CD14-positive monocyte (primary cell): ENCODE measurements around the gene FBXW10. TPM values are rescaled to one million over a fixed set of nuclear protein-coding genes. Genes with fewer than 3 reads are reported as not detected.
"Not testable (repeated sequence)": the region's sequence is repeated elsewhere in the genome, so short reads cannot be mapped to it uniquely, and the experiment has no call there.

Source experiments
- DNase-seq, 3 donors: peaks; one replicate each; pipeline ENCODE4 v3.0.0-alpha.2; 2011 to 2022
- H2AFZ ChIP-seq: 2 replicates; pipeline ENCODE4 v1.6.0; 2012; ENCODE audit warnings: mild to moderate bottlenecking, low read depth, low read length, inconsistent platforms; ENCODE audit not compliant: insufficient read depth, poor library complexity, severe bottlenecking
- H3K27ac ChIP-seq, 2 donors: 1 replicate in 1 of 2; 2 replicates in 1 of 2; pipeline ENCODE4 v1.5.1; 2012 to 2013; ENCODE audit warnings: low read length in 2 of 2, control low read depth in 1 of 2, inconsistent platforms in 1 of 2, low read depth in 1 of 2, mild to moderate bottlenecking in 1 of 2
- H3K27me3 ChIP-seq, 2 donors: one replicate each; pipeline versions ENCODE4 v1.6.0 to v1.6.1; 2011 to 2013; ENCODE audit warnings: low read length in 2 of 2; ENCODE audit not compliant: control insufficient read depth in 2 of 2, insufficient read depth in 2 of 2
- H3K36me3 ChIP-seq, 2 donors: replicated peaks in 1 of 2; 1 replicate in 1 of 2; 2 replicates in 1 of 2; pipeline versions ENCODE4 v1.5.1 to v1.6.1; 2012 to 2013; ENCODE audit warnings: low read length in 2 of 2, control low read depth in 1 of 2, inconsistent platforms in 1 of 2, mild to moderate bottlenecking in 1 of 2; ENCODE audit not compliant: insufficient read depth in 2 of 2, control insufficient read depth in 1 of 2
- H3K4me1 ChIP-seq, 2 donors: 1 replicate in 1 of 2; 2 replicates in 1 of 2; pipeline versions ENCODE4 v1.5.1 to v1.6.1; 2012 to 2013; ENCODE audit warnings: low read length in 2 of 2, control low read depth in 1 of 2, inconsistent platforms in 1 of 2, mild to moderate bottlenecking in 1 of 2, moderate library complexity in 1 of 2; ENCODE audit not compliant: insufficient read depth in 2 of 2, control insufficient read depth in 1 of 2
- H3K4me2 ChIP-seq: replicated peaks from 2 replicates; pipeline ENCODE3; 2012; ENCODE audit warnings: low read length, moderate library complexity, mild to moderate bottlenecking; ENCODE audit not compliant: poor library complexity, severe bottlenecking; ENCODE audit errors: extremely low read depth
- H3K4me3 ChIP-seq, 3 experiments: fragments of 200-600 bp in 1 of 3; sonication (generic) in 1 of 3; replicated peaks in 1 of 3; 1 replicate in 2 of 3; 2 replicates in 1 of 3; pipeline ENCODE4 v1.5.1; 2011 to 2013; ENCODE audit warnings: low read length in 3 of 3, mild to moderate bottlenecking in 3 of 3, control low read depth in 2 of 3, low read depth in 2 of 3, inconsistent platforms in 1 of 3, moderate library complexity in 1 of 3
- H3K79me2 ChIP-seq: 2 replicates; pipeline ENCODE4 v1.6.0; 2012; ENCODE audit warnings: mild to moderate bottlenecking, control low read depth, inconsistent platforms, low read length, moderate library complexity; ENCODE audit not compliant: insufficient read depth
- H3K9ac ChIP-seq: 2 replicates; pipeline ENCODE4 v1.6.0; 2017; ENCODE audit warnings: low read length, mild to moderate bottlenecking; ENCODE audit not compliant: insufficient read depth, poor library complexity, severe bottlenecking
- H3K9me3 ChIP-seq, 2 donors: replicated peaks in 1 of 2; 1 replicate in 1 of 2; 2 replicates in 1 of 2; pipeline versions ENCODE4 v1.5.1 to v1.6.1; 2012 to 2013; ENCODE audit warnings: low read length in 2 of 2, control low read depth in 1 of 2; ENCODE audit not compliant: control insufficient read depth in 1 of 2, insufficient read depth in 1 of 2
- H4K20me1 ChIP-seq: 2 replicates; pipeline ENCODE4 v1.6.0; 2012; ENCODE audit warnings: mild to moderate bottlenecking, low read length, control low read depth, moderate library complexity; ENCODE audit not compliant: insufficient read depth
- H3K27ac Mint-ChIP-seq, 7 donors: one replicate each; pipeline ENCODE4 v1.8.0; 2020; ENCODE audit warnings: mild to moderate bottlenecking in 7 of 7, mixed read lengths in 7 of 7, moderate library complexity in 6 of 7, inconsistent platforms in 2 of 7
- H3K27me3 Mint-ChIP-seq, 3 donors: one replicate each; pipeline ENCODE4 v1.8.0; 2021 to 2022; ENCODE audit warnings: low read depth in 3 of 3, mild to moderate bottlenecking in 3 of 3, mixed read lengths in 3 of 3, moderate library complexity in 3 of 3, inconsistent platforms in 1 of 3
- H3K36me3 Mint-ChIP-seq, 2 donors: one replicate each; pipeline ENCODE4 v1.8.0; 2020; ENCODE audit warnings: mixed read lengths in 2 of 2, inconsistent platforms in 1 of 2, mild to moderate bottlenecking in 1 of 2
- H3K4me1 Mint-ChIP-seq: one replicate; pipeline ENCODE4 v1.8.0; 2020; ENCODE audit warnings: mild to moderate bottlenecking, mixed read lengths
- H3K4me3 Mint-ChIP-seq, 2 donors: one replicate each; pipeline ENCODE4 v1.8.0; 2020; ENCODE audit warnings: mild to moderate bottlenecking in 2 of 2, mixed read lengths in 2 of 2, moderate library complexity in 1 of 2
- H3K9me3 Mint-ChIP-seq, 7 donors: one replicate each; pipeline ENCODE4 v1.8.0; 2020 to 2022; ENCODE audit warnings: mixed read lengths in 7 of 7, mild to moderate bottlenecking in 6 of 7, moderate library complexity in 6 of 7, inconsistent platforms in 2 of 7
- WGBS: methylation state at CpG from one replicate; pipeline ENCODE4 v1.1.5; 2013; ENCODE audit warnings: missing lambda C conversion rate; ENCODE audit not compliant: insufficient coverage; 5-methylcytosine and 5-hydroxymethylcytosine counted together
- intact Hi-C, 2 donors: fragments of 100-400 bp; cut with micrococcal nuclease; formaldehyde crosslinking; loops; one replicate each; pipeline versions ENCODE4 v1.15.0 to v1.15.1; 2023
- polyA minus RNA-seq: library from RNA; depleted of rRNA, polyadenylated mRNA; stranded (reverse); fragments of >200 nt; gene quantifications from 2 replicates; pipeline ENCODE4 v1.2.3, GENCODE V29; 2012
- polyA plus RNA-seq, 3 donors: library from polyadenylated mRNA; depleted of rRNA in 1 of 3; unstranded in 2 of 3; stranded (reverse) in 1 of 3; fragments of 300-500 nt in 2 of 3; fragments of >200 nt in 1 of 3; fragmentation: Illumina TruSeq in 2 of 3; gene quantifications; 1 replicate in 2 of 3; 2 replicates in 1 of 3; pipeline ENCODE4 v1.2.3, GENCODE V29; 2012 to 2021
- total RNA-seq, 12 experiments: library from RNA in 1 of 12; stranded (reverse) in 1 of 12; fragments of 120-200 nt in 1 of 12; gene quantifications; one replicate each; pipeline ENCODE4 v1.2.4 and lab custom pipeline; 2013 to 2026; ENCODE audit warnings: mixed read lengths in 6 of 12, inconsistent platforms in 1 of 12

FBXW10 gene
- not detected for total RNA-seq (2013)
- under 1 TPM in 1 of 3 donors, not detected in 2; 0.03 TPM for polyA plus RNA-seq
- polyA minus RNA-seq: not detected in 2 replicates
- 0 to 1.3 (median 0.03) reads per million in 11 experiments for total RNA-seq (lab: John Stamatoyannopoulos, UW)

DNA sequence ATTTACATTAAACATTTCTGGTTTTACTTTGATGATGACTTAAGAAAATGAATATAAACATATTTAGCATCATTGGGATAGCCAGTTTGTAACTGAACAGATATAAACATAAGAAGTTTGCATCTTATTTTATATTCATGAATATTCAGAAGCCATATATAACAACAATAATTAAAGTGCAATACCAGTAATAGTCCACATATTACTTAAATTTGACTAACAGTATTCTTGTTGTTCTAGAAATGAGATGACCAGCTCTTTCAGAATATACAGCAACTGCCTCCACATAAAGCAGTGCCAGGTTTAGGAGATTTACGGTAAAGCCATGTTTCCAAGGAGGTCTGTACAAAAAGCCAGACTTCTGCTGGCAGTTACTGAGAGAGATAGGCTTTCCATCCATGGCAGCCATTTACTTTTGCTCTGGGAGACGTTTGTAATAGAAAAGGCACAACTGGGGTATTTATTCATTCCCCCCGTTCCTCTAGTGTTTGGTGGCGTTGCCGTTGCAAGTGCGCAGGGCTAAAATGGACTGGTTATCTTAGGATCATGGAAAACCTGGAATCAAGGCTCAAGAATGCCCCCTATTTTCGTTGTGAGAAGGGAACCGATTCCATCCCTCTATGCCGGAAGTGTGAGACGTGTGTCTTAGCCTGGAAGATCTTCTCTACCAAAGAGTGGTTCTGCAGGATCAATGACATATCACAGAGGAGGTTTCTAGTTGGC, at the start of gene FBXW10:
TSS of gene FBXW10 (plus strand) at position 356 of the 723 bp plus-strand sequence. CDS start at position 547, 191 bp downstream.
- H3K27me3 Mint-ChIP-seq, H3K4me1 ChIP-seq, H3K27me3 ChIP-seq, H3K9me3 Mint-ChIP-seq, H3K9me3 ChIP-seq, intact Hi-C loops, H3K4me2 ChIP-seq, H3K9ac ChIP-seq, H3K4me3 Mint-ChIP-seq, DNase-seq, H2AFZ ChIP-seq, H3K36me3 ChIP-seq, H4K20me1 ChIP-seq, H3K36me3 Mint-ChIP-seq, H3K79me2 ChIP-seq, H3K4me3 ChIP-seq, H3K27ac Mint-ChIP-seq, H3K4me1 Mint-ChIP-seq, H3K27ac ChIP-seq: not testable (repeated sequence)
- WGBS: no CpG with 5 or more reads among the region's 10 CpGs

DNA sequence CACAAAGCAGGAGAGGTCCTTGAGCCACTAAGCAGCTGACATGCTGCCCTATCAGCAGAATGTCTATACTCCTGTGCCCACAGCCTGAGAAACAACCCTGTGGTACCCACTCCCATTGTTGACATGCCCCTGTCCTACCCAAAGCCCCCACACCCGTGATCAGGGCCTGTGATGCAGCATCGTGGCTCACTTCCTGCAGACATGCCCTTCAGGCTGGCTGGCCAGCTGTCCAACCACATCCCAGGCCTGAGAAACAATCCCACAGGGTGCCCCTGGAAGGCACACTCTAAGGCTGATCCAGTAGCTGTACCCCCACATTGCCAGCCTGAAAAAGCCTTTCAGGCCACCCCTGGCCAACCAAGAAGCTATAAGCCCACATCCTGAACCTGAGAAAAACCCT, 48.7 kb upstream of the FBXW10 start:
- H3K36me3 ChIP-seq, H3K9me3 ChIP-seq, H3K36me3 Mint-ChIP-seq, H3K9ac ChIP-seq, H3K27ac Mint-ChIP-seq, H3K4me1 ChIP-seq, H3K4me3 Mint-ChIP-seq, intact Hi-C loops, H3K4me3 ChIP-seq, H3K79me2 ChIP-seq, H3K27me3 Mint-ChIP-seq, H3K27me3 ChIP-seq, H2AFZ ChIP-seq, H3K9me3 Mint-ChIP-seq, DNase-seq, H4K20me1 ChIP-seq, H3K27ac ChIP-seq, H3K4me2 ChIP-seq: not testable (repeated sequence)
- WGBS: 28% methylated on average over 2 of the region's 2 CpGs
- peaks cover 17% of the 10 kb centered on the region for H3K4me1 Mint-ChIP-seq
